Measurements from ENCODE around the gene B4GALT5.
"Not testable (repeated sequence)": the region's sequence is repeated elsewhere in the genome, so short reads cannot be mapped to it uniquely, and the experiment has no call there.

Gene B4GALT5, protein sequence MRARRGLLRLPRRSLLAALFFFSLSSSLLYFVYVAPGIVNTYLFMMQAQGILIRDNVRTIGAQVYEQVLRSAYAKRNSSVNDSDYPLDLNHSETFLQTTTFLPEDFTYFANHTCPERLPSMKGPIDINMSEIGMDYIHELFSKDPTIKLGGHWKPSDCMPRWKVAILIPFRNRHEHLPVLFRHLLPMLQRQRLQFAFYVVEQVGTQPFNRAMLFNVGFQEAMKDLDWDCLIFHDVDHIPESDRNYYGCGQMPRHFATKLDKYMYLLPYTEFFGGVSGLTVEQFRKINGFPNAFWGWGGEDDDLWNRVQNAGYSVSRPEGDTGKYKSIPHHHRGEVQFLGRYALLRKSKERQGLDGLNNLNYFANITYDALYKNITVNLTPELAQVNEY

DNA sequence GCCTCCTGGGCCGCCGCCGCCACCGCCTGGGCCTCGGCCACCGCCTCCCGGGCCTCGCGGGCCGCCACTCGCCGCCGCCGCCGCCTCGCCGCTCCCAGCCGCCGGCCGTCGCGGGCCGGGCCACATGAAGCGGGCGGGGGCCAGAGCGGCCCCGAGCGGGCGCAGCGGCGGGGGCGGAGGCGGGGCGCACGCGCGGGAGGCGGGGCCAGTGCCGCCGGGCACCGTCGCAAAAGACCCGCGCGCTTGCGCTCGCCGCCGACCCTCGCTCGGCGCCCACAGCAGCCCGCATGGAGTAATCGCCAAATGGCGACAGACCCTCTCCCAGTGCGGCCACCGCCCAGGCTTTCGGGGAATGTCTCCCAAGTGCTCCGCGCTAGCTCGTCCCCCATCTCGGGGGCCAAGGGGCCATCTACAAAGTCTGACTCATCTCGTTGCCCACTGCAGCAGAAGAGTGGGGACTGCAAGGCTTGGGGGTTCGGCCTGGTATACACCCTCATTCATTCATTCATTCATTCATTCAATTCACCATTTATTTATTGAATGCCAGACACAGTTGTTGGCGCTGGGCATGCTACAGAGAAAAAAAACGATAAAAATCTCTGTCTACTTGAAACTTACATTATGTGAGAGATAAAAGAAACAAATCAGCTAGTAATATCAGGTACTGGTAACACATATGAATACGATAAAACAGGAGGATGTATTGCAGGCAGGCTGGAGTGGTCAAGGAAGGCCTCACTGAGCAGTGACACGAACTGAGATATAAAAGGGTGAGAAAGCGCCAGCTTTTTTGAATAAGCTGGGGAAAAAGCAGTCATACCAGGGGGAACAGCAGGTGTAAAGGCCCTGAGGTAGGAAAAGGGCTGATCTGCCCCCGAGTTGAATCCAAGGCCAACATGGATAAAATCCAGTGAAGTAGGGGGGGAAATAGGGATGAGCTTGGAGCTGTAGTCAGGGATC is at the start of gene B4GALT5:
Gene B4GALT5 (minus strand): TSS at position 126 of the 960 bp plus-strand sequence. CDS start 188 bp downstream, outside the sequence.
- peak; percentile 80 for DNase-seq

DNA sequence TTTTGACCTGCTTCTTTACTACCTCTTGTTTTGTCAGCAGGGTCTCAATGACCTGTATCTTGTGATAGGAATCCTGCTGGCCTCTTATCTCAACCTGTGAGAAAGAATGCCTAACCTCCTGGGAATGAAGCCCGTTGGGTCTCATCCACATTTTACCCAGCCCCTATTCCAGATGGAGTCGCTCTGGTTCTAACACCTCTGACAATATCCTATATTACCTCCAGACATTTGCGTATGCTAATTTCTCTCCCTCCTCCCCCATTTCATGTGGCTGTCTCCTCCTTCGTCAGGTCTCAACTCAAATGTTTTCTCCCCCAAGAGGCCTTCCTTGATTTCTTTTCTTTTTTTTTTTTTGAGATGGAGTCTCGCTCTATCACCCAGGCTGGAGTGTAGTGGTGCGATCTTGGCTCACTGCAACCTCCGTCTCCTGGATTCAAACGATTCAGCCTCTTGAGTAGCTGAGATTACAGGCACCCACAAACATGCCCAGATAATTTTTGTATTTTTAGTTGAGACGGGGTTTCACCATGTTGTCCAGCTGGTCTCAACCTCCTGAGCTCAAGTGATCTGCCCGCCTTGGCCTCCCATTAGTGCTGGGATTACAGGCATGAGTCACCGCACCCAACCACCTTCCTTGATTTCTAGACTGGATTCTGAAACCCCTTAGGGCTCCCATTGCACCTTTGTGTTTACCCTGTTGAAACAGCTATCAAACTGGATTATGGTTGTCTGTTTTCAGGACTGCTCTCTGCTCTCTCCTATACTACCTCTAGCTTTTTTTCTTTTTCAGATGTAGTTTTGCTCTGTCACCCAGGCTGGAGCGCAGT is 49.5 kb upstream of the B4GALT5 start:
- DNase-seq, result no peak

DNA sequence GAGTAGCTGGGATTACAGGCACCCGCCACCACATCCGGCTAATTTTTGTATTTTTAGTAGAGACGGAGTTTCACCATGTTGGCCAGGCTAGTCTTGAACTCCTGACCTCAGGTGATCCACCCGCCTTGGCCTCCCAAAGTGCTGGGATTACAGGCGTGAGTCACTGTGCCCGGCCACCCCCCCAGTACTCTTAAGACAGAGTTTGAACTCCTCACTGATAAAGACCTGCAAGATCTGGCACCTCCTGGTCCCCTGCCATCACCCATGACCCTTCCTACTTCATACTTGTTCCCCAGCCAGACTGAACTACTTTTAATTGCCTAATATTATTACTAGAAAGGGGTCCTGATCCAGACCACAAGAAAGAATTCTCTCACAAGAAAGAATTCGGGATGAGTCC is 48.2 kb upstream of the B4GALT5 start:
- DNase-seq, result not testable (repeated sequence)

DNA sequence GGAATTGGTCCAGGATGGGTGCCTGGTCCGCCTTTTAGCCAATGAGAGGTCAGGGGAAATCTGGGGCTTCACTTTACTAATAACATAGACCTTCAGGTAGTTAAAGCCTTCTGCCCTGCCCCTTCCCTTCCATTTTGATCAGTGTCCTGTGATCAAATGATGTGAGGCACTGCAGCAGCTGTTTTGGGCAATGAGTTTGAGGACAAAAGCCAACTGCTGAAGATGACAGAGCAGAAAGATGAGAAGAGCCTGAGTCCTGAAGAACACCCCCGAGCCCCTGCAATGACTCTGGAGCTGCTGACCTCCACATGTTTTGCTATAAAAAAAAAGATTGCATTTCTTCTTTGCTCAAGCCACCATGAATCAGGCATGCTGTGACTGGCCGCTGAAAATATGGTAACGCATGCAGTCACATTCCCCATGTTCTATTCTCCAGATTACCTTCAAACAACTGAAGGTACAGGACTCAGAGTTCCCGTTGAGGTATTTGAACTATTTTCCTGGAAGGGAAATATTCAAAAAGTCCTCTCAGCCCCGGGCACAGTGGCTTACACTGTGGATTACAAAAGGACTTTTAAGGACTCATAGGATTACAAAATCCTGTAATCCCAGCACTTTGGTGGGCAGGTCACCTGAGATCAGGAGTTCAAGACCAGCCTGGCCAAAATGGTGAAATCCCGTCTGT is 45.7 kb upstream of the B4GALT5 start:
- no peak for DNase-seq

DNA sequence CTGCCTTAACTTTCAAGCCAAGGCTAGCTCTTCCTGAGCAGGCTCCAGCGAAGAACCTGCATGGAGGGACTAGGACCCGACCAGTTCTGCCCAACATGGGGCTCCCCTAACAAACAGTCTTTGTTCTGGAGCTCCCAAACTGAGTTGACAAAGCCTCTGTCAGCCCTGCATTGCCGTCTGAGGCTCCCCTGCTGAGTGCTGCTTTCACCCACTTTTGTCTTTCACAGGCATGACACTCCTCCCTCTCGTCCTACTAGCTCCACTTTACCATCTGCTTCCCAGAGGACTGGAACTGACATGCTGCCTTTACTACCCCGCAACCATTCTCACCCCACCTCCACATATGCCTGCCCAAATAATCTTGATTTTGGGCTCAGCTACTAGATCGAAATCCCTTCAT is 45.1 kb upstream of the B4GALT5 start:
- DNase-seq, result no peak

DNA sequence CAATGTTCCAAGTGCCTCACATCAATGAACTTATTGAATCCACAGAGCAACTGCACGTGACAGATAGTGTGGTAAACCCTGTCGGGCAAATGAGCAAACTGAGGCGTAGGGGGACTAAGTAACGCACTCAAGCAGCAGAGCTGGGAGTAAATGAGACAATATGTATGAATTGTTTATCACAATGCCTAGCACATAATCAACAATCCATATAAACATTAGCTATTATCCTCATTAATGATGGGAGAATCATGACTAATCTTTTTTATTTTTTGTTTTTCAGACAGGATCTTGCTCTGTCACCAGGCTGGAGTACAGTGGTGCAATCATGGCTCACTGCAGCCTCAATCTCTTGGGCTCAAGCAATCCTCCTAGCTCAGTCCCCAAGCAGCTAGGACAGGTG is 43.9 kb upstream of the B4GALT5 start:
- DNase-seq, result no peak

DNA sequence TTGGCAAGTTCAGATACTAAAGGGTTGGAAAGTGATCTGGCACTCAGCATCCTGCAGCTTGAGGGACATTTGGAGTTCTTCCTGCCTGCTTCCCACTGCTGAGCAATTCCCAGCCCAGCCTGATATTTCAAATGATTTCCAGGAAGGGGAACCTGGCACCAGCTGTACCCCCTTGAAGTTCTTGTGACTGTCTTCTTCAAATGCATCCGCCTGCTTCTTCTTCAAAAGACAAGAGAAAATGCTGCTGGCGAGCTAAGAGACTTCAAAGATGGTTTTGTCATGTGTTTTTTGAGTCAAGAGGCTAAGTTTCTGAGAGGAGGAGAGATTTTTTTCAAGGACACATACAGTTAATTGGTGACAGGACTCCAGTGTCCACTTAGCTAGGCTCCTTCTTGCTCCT is 42.6 kb upstream of the B4GALT5 start:
- no peak for DNase-seq

DNA sequence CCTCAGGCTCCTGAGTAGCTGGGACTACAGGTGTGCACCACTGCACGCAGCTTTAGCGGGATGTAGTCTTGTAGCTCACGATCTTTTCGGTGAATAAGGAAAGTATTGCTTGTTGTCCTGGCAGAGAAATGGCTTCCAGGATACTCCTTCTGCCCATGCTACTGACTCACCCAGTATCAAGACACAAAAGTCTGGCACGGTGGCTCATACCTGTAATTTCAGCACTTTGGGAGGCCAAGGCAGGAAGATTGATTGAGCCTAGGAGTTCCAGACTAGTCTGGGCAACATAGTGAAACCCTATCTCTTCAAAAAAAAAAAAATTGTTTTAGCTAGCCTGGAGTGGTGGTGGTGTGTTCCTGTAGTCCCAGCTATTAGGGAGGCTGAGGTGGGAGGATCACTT is 40.9 kb upstream of the B4GALT5 start:
- no peak for DNase-seq

DNA sequence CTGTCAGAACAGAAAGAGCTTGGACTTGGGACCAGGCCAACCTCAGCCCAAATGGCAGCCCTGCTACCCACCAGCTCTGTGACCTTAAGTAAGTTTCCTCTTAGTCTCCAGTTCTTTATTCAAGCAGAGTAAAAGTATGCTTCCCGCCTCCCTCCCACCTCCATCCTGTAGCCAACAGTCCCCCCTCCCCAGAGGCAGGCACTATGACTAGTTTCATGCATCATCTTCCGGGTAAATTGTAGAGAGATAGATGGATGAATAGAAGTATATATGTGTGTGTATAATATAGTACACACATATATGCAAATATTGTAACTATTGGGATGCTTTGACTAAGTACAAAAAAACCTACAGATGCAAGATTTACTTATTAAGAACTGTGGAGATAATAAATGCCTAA is 39.5 kb upstream of the B4GALT5 start:
- DNase-seq, result no peak

DNA sequence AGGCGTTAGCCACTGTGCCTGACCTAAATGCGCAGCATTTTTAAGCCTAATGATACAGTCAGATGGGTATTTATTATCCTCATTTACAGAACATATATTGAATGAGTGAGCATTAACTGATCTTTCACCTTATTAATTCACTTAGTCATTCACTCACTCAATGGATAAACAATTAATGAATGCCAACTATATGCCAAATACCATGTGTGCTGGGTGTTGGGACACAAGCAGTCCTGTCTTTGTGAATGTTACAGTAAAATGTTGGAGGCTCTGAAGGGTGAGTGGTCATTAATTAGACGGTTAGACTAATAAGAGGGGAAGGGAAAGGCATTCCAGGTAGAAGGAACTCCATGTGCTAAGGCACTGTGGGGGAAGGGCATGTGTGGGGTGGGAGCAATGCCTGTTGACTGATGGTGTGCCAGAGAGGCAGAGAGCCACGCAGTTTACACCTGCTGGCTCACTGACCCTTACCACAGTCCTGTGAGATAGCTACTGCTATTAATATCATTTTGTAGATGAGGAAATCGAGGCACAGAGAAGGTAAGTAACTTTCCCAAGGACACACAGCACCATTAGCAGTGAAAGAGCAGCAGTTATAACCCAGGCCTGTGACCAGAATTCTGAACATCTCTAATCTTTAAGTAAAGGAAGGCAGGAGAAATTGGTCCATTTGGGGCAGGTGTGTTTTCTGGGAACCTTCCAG is 38.7 kb upstream of the B4GALT5 start:
- DNase-seq, result no peak

DNA sequence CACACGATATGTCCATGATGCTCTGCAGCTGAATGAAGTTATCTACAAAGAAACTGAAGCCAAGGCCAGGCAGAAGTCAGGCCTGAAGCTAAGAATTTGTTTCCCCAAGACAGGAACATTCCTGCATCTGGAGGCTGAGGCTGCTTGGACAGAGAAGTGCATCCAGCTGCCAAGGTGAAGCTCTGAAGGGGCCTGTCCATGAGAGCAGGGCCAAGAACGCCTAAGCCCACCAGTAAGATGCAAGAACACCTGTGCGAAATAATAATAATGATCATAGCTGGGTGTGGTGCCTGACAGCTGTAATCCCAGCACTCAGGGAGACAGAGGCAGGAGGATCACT is 37.7 kb upstream of the B4GALT5 start:
- no peak for DNase-seq

DNA sequence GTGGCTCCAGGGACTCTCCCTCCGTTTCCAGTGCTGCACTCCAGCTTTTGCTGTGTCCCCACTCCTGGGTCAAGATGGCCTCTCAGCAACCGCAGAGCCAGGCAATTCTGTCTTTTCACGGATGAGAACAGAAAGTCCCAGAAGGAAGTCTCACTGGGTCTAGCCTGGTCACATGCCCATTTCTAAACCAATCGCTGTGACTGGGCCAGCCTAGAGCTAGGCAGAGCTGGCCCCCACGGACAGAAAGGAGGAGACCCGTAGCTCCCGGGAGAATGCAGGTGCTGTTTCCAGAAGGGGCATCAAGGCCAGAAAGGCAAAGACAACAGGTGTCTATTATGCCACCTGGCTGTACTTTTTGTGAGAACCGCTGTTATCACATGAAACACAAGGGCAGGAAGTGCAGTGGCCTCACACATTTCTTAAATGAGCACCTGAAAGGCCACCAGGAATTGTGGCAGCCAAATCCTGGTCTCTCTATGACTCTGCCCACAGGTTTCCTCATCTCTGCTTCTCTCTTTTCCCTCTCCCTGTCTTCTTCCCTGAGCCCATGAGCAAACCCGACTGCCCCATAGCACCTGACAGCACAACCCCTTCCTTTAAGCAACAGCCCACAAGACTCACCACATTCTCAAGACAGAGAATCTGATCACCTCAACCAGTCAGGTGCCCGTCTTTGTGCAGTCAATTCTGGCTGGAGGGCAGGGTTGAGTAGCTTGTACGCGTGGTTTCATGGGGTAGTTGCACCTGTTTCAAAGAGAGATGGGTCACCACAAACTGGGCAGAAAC is 37.1 kb upstream of the B4GALT5 start:
- DNase-seq, result no peak

DNA sequence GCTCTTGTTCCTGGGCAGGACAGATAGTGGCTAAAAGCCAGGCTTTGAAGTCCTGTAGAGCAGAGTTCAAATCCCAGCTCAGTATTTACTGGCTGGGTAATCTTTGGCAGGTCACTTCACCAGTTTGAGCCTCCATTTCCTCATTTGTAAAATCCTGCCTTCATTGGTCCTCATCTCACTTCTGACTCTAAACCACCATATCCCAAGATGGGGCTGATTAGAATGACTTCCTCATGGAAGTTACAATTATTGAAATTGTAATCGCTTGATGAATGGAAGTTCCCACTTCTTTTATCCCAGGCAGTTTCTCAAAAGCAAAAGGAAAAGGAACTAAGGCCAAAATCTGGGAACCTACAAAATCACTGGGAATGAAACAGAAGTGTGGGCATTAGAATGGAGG is 35.9 kb upstream of the B4GALT5 start:
- DNase-seq, result no peak

DNA sequence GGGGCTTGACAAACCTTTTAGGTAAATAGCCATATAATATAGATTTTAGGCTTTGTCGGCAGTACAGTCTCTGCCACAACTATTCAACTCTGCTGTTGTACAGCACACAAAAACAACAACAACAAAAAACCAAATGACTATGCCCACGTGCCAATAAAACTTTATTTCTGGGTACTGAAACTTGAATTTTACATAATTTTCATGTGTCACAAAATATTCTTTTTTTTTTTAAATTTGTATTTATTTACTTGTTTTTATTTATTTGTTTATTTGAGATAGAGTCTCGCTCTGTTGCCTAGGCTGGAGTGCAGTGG is 34.8 kb upstream of the B4GALT5 start:
- no peak for DNase-seq

DNA sequence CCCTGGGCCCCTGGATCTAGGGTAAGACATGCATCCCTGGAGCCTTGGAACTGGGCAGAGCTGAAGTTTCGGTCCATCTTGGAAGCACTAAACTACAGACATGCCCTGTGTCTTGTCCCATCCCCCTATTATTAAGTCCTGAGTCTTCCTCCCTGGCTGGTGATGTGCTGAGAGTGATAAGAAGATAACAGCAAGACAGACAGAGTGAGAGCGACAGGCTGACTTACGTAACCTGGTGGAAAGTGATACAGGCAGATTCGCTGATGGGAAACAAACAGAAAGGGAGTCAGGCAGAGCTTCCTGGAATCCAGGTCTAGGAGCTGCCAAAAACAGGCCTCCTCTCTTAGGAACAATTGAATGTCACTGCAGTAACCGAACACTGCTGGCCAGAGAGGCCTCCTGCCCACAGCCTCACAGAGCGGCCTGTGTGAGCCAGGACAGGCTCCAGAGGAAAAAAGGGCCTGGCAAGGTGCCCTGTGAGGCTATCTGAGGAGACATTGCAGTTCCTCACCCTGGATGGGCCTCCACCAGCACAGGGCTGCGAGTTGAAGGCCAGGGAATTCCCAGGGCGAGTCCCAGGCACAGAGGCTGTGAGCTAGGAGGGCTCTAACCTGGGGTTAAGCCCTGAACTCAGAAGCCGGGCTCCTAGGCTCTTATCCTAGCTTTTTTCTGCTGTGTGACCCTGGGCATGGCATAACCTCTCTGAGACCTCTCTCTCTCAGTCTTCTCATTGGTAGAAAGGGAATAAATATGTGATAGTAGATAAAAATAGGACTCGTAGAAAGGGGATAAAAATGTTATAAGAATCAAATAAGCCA is 34.2 kb upstream of the B4GALT5 start:
- DNase-seq, result peak; percentile 67

DNA sequence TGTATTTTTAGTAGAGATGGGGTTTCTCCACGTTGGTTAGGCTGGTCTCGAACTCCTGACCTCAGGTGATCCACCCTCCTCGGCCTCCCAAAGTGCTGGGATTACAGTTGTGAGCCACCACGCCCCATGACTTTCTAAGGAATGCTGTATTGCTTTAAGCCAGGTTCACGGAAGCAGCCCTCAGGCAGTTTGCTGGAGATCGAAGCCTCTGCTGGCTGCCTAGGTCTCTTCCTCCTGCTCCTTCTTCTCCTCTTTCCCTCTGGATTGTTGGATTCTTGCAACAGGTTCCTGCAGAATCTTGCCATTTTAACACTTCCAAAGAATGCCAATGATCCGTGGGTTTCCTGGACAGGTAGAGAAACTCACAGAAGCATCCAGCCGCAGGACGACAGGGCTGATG is 29.3 kb upstream of the B4GALT5 start:
- DNase-seq, result no peak

DNA sequence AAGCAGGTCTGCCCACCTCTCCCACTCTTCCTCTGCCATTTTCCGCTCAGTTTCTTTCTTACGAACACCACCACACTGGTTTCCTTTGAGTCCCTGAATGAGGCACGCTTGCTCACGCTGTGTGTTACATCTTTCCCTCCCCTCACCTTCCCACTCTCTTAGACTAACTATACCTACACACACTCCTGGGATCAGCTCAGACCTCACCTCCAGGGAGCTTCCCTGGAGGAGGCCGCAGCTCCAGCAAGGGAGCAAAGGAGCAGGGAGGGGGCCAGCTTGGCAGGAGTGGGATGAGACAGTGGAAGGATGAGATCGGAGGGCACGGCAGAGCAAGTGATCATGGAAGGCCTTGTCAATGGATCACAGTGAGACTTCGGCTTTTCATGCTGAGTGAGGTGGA is 28.3 kb upstream of the B4GALT5 start:
- DNase-seq, result no peak

DNA sequence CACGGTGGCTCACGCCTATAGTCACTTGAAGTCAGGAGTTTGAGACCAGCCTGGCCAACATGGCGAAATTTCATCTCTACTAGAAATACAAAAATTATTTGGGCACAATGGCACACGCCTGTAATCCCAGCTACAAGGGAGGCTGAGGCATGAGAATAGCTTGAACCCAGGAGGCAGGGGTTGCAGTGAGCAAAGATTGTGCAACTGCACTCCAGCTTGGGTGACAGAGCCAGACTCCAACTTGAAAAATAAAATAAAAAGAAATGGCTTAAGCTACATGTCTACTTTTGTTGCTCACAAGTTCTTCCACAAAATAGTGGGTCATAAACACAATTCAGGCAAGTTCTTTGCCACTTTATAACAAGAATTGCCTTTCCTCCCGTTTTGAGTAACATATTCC is 27.1 kb upstream of the B4GALT5 start:
- no peak for DNase-seq

DNA sequence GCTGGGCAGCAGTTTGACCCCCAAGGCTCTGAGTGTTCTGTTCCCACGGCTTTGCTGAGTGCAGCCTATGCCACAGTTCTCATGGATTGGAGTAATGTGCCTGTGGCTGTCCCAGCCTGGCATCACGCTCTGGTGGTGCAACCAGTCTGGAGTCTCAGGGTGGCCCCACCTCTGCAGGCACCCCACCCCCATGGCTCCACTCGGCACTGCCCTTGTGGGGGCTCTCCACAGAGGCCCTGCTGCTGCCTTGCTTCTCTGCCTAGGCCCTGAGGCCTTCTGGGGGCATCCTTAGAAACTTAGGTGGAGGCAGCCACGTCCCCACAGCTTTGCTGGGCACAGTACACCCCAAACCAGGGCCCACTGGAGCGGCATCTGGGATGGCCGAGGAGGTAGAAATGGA is 25.4 kb upstream of the B4GALT5 start:
- DNase-seq, result no peak

DNA sequence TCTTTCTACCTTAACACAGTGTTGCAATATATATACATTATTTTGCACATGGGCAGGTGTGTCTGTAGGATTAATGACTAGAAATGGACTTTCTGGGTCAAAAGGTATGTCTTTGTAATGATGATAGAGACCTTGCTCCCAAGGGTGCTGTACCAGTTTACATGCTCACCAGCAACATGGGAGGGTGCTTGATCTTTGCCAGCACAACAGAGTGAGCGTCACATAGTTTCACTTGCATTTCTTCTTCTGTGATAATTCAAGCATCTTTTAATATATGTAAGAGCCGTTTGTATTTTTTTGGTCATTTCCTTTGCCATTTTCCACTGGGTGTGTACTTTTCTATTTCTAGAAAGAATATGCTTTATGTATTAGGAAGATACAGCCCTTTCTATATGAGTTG is 23.6 kb upstream of the B4GALT5 start:
- DNase-seq, result no peak

All from hematopoietic multipotent progenitor cell treated with erythropoietin and hydrocortisone succinate and interleukin-3 and kit ligand, for 8 days (in vitro differentiated cells).